OCI-LY1 (cell line): Measurements from ENCODE around the gene RBP3.

Experiments used
- EZH2 ChIP-seq: fragments of 200-600 bp; sonication (generic), shearing (Covaris generic); IDR thresholded peaks from 2 replicates; pipeline ENCODE4 v1.8.0; 2017; ENCODE audit warnings: borderline replicate concordance, mixed run types, mild to moderate bottlenecking, antibody characterized with exemption, low read length, moderate library complexity, mixed read lengths
- TF ChIP-seq, protein P1 (sequence below): fragments of 200-600 bp; sonication (generic), shearing (Covaris generic); IDR thresholded peaks from 2 replicates; pipeline ENCODE4 v1.5.1; 2017; ENCODE audit warnings: mild to moderate bottlenecking, antibody characterized with exemption, low read length, moderate library complexity, mixed read lengths

DNA sequence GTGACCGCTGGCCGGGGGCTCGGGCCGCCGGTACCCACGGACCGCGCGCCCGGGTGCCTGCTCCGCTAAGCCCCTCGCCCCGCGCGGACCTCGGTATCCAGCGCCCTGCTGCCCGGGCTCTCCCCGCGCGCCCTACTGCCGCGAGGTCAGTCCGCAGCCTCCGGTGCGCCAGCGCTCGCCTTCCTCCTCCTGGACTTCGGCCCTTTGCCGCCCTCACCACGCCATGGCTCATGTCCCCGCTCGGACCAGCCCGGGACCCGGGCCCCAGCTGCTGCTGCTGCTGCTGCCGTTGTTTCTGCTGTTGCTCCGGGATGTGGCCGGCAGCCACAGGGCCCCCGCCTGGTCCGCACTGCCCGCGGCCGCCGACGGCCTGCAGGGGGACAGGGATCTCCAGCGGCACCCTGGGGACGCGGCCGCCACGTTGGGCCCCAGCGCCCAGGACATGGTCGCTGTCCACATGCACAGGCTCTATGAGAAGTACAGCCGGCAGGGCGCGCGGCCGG is 47.7 kb upstream of the RBP3 start:
- TF ChIP-seq EZH2, result no peak
- TF ChIP-seq, protein P1, sequence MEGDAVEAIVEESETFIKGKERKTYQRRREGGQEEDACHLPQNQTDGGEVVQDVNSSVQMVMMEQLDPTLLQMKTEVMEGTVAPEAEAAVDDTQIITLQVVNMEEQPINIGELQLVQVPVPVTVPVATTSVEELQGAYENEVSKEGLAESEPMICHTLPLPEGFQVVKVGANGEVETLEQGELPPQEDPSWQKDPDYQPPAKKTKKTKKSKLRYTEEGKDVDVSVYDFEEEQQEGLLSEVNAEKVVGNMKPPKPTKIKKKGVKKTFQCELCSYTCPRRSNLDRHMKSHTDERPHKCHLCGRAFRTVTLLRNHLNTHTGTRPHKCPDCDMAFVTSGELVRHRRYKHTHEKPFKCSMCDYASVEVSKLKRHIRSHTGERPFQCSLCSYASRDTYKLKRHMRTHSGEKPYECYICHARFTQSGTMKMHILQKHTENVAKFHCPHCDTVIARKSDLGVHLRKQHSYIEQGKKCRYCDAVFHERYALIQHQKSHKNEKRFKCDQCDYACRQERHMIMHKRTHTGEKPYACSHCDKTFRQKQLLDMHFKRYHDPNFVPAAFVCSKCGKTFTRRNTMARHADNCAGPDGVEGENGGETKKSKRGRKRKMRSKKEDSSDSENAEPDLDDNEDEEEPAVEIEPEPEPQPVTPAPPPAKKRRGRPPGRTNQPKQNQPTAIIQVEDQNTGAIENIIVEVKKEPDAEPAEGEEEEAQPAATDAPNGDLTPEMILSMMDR, result no peak
